GM19023 (cell line): ENCODE data around the gene PAGE2B.
"Not testable (repeated sequence)": the region's sequence is repeated elsewhere in the genome, so short reads cannot be mapped to it uniquely, and the experiment has no call there.

Experiments used
- ATAC-seq: cut with Tn5 transposase; IDR thresholded peaks from one replicate; pipeline ENCODE4 v1.9.1; 2021; ENCODE audit warnings: mild to moderate bottlenecking, moderate library complexity; ENCODE audit not compliant: unreplicated experiment

Gene PAGE2B

DNA sequence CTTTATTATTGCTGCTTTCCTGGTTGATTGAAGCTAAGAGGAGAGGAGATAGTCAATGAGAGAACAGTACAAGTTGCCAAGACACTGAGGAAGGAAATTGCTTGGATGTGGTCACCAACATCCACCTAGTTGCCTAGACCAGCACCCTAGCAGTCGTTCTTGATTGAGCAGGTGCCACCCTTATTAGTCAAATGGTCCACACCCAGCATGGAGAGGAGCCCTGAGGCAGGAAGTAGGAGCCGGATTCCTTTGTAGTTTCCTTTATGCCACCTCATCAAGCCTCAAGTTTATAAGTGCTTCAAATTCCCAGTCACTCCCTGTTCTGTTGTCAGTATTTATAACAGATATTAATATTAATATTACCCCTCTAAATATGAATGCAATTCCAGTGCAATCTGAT, 33.1 kb downstream of the PAGE2B start:
- no peak for ATAC-seq

DNA sequence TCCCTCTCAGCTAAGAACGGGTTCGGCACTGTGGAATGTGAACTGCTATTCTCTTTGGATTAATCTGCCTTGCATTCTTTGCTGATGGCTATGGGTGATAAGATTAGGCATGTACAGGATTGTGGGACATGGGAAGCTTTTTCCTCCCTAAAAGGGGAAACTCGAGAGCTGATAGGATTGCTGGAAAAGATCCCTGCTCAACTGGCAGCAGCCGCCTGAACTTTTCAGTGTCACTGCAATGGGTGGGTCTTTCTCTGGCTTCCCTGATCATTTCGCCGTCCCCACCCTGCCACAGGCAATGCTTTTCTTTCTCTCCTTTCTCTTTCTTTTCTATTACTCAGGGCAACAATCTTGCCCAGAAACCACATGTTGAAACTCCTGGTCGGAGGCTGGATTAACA, 34.5 kb downstream of the PAGE2B start:
- no peak for ATAC-seq

- ATAC-seq = no peak
Measured at GRCh38 chrX:55111578-55112254, 36.9 kb downstream of the PAGE2B start.

DNA sequence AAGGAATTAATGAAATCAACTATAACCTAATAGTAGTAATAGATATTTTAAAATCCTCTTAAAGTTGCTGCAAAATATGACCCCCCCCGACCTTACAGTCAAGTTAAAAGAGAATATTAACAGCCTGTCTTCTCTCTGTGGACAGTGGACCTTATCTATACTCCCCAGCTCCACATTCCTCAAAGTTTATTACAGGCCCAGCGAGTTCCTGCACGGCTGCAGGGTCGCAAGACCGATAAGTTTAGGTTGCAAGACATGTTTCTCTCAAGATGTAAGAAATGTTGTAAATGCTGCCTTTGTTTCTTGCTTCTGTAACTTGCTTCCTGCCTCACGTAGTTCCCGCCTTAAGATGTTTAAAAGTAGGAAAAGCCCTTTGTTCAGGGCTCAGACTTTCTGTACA, 41.8 kb downstream of the PAGE2B start:
- not testable (repeated sequence) for ATAC-seq

DNA sequence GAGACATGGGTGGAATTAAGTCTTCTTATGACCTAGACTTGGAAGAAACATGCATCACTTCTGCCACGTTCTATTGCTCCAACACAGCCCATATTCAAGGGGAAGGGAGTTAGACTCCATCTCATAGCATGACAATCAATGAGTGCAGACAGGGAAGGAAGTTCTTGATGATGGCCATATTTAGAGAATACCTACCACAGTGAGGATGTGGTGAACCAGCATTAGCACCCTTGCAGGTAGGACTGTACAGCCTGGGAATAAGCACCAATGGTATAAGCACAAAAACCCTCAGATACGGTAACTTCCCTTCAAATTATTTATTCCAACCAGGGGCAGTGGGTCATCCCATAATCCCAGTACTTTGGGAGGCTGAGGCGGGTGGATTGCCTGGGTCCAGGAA, 43.7 kb downstream of the PAGE2B start:
- ATAC-seq = no peak

- no peak for ATAC-seq
Measured at GRCh38 chrX:55119271-55119670, 44.4 kb downstream of the PAGE2B start.

GRCh38 chrX:55119712-55120111, 44.9 kb downstream of the PAGE2B start:
- no peak for ATAC-seq

DNA sequence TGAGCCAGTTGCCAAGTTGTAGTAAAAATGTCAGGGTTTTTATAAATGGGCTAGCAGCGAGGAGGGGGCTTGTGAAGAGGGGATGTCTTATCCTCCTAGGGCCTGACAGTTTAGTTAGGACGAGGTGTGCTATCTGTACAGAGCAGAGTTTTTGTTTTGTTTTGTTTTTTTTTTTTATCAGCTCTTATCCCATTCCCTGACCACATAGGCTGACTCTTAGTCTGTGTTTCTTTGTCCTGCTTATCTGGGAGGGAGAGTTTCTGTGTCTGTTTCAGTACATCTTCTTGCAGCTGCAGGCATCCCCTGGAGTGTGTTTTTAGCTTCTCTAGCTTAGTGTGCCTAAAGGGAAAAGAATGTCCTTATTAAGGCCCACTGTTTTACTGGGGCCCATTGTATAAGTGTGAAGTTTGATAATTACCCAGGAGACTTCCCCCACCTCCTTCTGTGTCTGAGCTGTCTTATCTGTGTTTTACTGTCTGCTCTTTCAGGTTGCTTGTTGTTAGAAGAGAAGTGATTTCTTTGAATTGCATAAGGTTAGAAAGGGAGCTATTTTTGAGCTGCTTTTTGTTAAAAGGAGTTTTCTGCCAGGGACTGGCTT, 46.0 kb downstream of the PAGE2B start:
- ATAC-seq = no peak

DNA sequence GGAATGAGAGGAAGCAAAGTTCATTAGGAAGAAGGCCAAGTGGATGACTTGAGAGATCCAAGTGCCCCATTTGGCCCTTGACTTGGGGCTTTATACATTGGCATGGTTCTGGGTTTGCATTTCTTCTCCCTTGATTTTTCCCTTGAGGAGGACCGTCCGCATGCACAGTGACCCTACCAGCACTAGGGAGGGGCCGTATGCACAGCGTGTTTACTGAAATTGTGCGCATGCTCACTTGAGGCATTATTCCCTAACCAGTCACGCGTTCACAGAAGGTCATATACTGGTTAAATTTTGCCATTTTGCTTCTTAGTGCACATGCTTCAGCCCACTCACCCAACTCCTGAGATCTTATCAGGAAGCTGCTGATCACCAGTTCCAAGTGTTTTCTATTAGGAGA, 49.1 kb downstream of the PAGE2B start:
- no peak for ATAC-seq

DNA sequence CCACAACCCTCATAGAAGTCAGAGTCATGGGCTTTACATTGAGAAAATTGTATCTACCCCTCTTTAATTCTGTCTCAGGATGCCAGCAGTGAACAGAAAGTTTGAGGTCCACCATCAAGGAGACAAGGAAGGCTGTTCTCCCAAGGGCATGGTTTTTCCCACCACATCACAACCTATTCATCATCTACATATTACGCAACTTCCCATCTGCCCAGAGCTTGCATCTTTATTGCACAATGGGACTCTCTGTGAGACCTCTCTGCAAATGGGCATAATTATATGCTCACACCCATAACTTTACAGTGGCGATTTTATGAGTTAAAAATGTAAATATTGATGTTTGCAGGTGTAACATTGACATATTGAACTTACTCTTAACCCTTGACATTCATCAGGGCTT, 52.9 kb downstream of the PAGE2B start:
- no peak for ATAC-seq
